Vagina (tissue), 2 donors: Measurements from ENCODE around the gene LYPLAL1. TPM values are rescaled to one million over a fixed set of nuclear protein-coding genes. Genes with fewer than 3 reads are reported as not detected.
A peak's percentile ranks its signal among the peaks of the same experiment; 100 is the strongest.
"Not testable (repeated sequence)": the region's sequence is repeated elsewhere in the genome, so short reads cannot be mapped to it uniquely, and the experiment has no call there.

Experiments
- DNase-seq, 2 donors: peaks; one replicate each; pipeline ENCODE4 v3.0.0-alpha.2; 2017; ENCODE audit errors: extremely low spot score in 2 of 2
- H3K27ac ChIP-seq: fragments of 200-600 bp; sonication (generic); one replicate; pipeline ENCODE4 v1.5.1; 2019
- H3K27me3 ChIP-seq: fragments of 200-600 bp; sonication (generic); one replicate; pipeline ENCODE4 v1.5.1; 2019
- H3K36me3 ChIP-seq, 2 donors: fragments of 200-600 bp; sonication (generic); one replicate each; pipeline ENCODE4 v1.5.1; 2017 to 2019
- H3K4me1 ChIP-seq: fragments of 200-600 bp; sonication (generic); one replicate; pipeline ENCODE4 v1.5.1; 2019
- H3K4me3 ChIP-seq, 2 donors: fragments of 200-600 bp; sonication (generic); 1 replicate in 1 of 2; 2 replicates in 1 of 2; pipeline ENCODE4 v1.5.1; 2016 to 2019
- H3K9me3 ChIP-seq: fragments of 200-600 bp; sonication (generic); one replicate; pipeline ENCODE4 v1.5.1; 2019
- POLR2A ChIP-seq, 2 donors: fragments of 450-650 bp; IDR thresholded peaks; one replicate each; pipeline ENCODE4 v1.6.1; 2017; ENCODE audit warnings: antibody characterized with exemption in 2 of 2, mild to moderate bottlenecking in 2 of 2, moderate library complexity in 2 of 2
- POLR2AphosphoS5 ChIP-seq, 2 donors: sonication (generic); formaldehyde crosslinking; IDR thresholded peaks; one replicate each; pipeline ENCODE4 v1.9.0; 2017; ENCODE audit warnings: antibody characterized with exemption in 2 of 2, mild to moderate bottlenecking in 2 of 2, low read depth in 1 of 2; ENCODE audit not compliant: insufficient read depth in 1 of 2
- intact Hi-C: fragments of 100-400 bp; cut with DNase I; formaldehyde crosslinking; loops from one replicate; pipeline ENCODE4 v1.15.1; 2023
- total RNA-seq: library from RNA; depleted of rRNA; stranded (reverse); fragments of >200 nt; gene quantifications from one replicate; pipeline ENCODE4 v1.2.3, GENCODE V29; 2016
- TF ChIP-seq, protein P1 (sequence below), 3 experiments: fragments of 450-650 bp in 2 of 3; fragments of 200-600 bp in 1 of 3; sonication (generic) in 1 of 3; IDR thresholded peaks; one replicate each; pipeline ENCODE4 v1.5.1; 2017 to 2019; ENCODE audit warnings: antibody characterized with exemption in 3 of 3, mild to moderate bottlenecking in 2 of 3, moderate library complexity in 2 of 3

LYPLAL1 gene
- total RNA-seq, 1 donor from 2014 or later, result 14.0 TPM

DNA sequence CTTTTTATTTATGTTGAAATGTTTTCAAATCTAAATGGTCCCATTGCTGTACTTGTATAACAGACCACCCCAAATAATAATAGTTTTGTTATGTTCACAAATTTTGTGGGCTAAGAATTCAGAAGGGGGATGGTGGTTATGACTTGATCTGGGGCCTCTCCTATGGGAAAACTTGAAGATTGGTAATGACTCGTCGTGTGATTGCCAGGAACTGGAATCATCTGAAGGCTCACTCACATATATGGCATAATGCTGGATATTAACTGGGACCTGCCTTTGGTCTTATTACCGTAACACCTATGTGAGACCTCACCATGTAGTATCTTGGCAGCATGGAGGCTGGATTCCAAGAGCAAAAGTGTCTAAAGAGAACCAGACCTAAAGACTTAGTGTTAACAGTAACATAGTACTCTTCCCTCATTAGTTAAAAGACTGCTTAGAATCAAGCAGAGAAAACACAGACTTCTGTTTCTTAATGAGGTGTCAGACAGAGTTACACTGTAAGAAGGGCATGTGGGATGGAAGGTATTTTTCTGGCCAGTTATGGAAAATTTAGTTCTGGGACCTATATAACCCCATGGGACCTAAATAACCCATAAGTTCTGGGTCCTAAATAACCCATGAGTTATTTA lies 11.9 kb downstream of the LYPLAL1 start:
- no peaks in the 10 kb centered on the region for H3K36me3 ChIP-seq
- no peak for DNase-seq
- H3K9me3 ChIP-seq, result no peaks in the 10 kb centered on the region
- no peak overlapping the region for H3K27ac ChIP-seq
- TF ChIP-seq, protein P1, sequence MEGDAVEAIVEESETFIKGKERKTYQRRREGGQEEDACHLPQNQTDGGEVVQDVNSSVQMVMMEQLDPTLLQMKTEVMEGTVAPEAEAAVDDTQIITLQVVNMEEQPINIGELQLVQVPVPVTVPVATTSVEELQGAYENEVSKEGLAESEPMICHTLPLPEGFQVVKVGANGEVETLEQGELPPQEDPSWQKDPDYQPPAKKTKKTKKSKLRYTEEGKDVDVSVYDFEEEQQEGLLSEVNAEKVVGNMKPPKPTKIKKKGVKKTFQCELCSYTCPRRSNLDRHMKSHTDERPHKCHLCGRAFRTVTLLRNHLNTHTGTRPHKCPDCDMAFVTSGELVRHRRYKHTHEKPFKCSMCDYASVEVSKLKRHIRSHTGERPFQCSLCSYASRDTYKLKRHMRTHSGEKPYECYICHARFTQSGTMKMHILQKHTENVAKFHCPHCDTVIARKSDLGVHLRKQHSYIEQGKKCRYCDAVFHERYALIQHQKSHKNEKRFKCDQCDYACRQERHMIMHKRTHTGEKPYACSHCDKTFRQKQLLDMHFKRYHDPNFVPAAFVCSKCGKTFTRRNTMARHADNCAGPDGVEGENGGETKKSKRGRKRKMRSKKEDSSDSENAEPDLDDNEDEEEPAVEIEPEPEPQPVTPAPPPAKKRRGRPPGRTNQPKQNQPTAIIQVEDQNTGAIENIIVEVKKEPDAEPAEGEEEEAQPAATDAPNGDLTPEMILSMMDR (IDR thresholded peaks at IDR 0.05), result no peak
- no peak for TF ChIP-seq POLR2AphosphoS5 (IDR thresholded peaks at IDR 0.05; ENCODE audit: insufficient read depth in 1 of 2, low read depth in 1 of 2)
- TF ChIP-seq POLR2A (IDR thresholded peaks at IDR 0.05), result no peak
- H3K27me3 ChIP-seq, result no peaks in the 10 kb centered on the region
- intact Hi-C loops, result no loop called here
- H3K4me1 ChIP-seq, result peaks cover 58% of the 10 kb centered on the region
- no peak overlapping the region for H3K4me3 ChIP-seq

DNA sequence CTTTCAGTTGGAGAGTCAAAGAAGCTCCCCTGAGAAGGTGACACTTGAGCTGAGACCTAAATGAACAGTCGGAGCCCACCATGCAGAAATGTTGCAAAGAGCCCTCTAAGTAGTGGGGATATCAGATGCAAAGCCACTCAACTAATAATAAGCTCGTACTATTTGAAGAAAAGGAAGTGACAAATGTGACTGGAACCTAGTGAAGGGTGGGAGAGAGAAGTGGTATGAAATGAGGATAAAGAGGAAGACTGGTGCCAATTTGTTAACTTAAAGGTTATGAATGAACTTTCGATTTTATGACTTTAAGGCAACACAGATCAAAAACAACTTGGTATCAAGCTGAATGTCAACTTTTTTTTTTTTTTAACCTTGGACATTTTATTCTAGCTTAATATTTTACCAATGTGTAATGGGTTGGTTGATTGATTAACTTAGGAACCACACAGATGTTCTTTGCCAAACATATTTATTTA lies 14.7 kb downstream of the LYPLAL1 start:
- Histone ChIP-seq H3K4me3 (no peak overlapping the region), H3K27ac (peak overlapping the region; percentile 53)

DNA sequence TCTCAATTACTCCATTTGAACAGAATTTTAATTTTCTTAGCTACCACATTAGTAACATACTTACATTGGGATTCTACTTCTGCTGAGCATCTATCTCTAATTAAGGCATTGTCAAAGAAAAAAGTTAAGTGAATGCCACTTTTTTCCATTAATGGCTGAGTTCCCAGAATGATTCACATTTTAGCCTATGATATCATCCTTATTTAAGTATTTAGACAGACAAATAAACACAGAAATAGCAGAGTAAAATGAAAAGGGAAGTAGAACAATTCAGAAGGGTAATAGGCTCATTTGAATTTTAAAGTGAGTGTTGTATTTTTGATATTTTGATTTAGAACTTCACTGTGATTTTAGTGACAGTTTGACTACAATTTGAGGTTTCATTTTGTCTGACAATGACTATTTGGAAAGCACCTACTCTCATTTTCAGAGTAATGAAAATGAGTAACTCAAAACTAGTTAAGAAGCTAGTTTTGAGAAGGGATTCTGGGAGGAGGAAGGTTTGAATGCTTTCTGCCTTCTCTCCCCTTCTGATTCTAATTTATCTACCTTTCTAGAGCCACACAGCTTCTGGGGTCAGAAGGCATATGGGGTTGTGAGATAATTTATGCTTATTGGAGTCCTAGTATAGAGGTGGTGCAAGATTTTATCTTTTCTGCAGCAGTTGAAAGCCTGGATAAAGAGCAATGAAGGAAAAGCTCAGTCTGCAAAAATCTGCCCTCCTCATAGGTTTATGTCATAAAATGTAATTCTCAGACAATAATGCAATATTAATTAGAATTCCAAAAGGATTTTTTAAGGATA lies 15.5 kb downstream of the LYPLAL1 start:
- no peaks in the 10 kb centered on the region for H3K27me3 ChIP-seq
- H3K4me3 ChIP-seq, result no peak overlapping the region
- DNase-seq, result no peak
- H3K27ac ChIP-seq, result peak overlapping the region; percentile 53
- H3K4me1 ChIP-seq, result peaks cover 35% of the 10 kb centered on the region
- no peaks in the 10 kb centered on the region for H3K36me3 ChIP-seq
- no peaks in the 10 kb centered on the region for H3K9me3 ChIP-seq
- TF ChIP-seq POLR2AphosphoS5 (IDR thresholded peaks at IDR 0.05; ENCODE audit: insufficient read depth in 1 of 2, low read depth in 1 of 2) (no peak), POLR2A (IDR thresholded peaks at IDR 0.05) (no peak)
- TF ChIP-seq, protein P1 (IDR thresholded peaks at IDR 0.05), result no peak
- intact Hi-C loops, result no loop called here

More for the DNA sequence above, 14.7 kb downstream of the LYPLAL1 start:
- H3K4me1 ChIP-seq, result peaks cover 40% of the 10 kb centered on the region
- DNase-seq, result no peak
- no peaks in the 10 kb centered on the region for H3K27me3 ChIP-seq
- no peaks in the 10 kb centered on the region for H3K36me3 ChIP-seq
- intact Hi-C loops, result no loop called here
- TF ChIP-seq POLR2A (IDR thresholded peaks at IDR 0.05) (no peak), POLR2AphosphoS5 (IDR thresholded peaks at IDR 0.05; ENCODE audit: insufficient read depth in 1 of 2, low read depth in 1 of 2) (no peak)
- TF ChIP-seq, protein P1 (IDR thresholded peaks at IDR 0.05), result no peak
- H3K9me3 ChIP-seq, result no peaks in the 10 kb centered on the region

DNA sequence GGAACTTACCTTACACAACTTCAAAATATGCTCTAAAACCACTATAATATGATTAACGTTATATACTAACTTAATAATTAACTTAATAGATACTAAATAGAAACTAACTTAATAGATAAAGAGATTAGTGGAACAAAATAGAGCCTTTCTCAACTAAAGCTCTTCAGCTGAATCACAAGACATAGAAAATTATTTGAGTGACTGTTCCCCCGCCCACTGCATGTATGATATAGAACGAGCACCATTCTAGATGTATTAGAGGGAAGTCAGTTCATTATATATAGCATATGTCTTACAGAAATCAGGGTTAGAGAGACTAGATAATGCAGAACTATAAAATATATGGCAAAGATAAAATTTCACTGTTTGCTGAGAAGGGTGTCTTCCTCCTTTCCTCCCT lies 16.3 kb downstream of the LYPLAL1 start:
- no peaks in the 10 kb centered on the region for H3K27me3 ChIP-seq
- DNase-seq, result no peak
- peaks cover 34% of the 10 kb centered on the region for H3K4me1 ChIP-seq
- no peak overlapping the region for H3K4me3 ChIP-seq
- no peak for TF ChIP-seq POLR2A (IDR thresholded peaks at IDR 0.05)
- TF ChIP-seq, protein P1 (IDR thresholded peaks at IDR 0.05), result no peak
- no peak for TF ChIP-seq POLR2AphosphoS5 (IDR thresholded peaks at IDR 0.05; ENCODE audit: insufficient read depth in 1 of 2, low read depth in 1 of 2)
- intact Hi-C loops, result no loop called here
- peak overlapping the region; percentile 53 for H3K27ac ChIP-seq
- H3K36me3 ChIP-seq, result no peaks in the 10 kb centered on the region
- H3K9me3 ChIP-seq, result no peaks in the 10 kb centered on the region

DNA sequence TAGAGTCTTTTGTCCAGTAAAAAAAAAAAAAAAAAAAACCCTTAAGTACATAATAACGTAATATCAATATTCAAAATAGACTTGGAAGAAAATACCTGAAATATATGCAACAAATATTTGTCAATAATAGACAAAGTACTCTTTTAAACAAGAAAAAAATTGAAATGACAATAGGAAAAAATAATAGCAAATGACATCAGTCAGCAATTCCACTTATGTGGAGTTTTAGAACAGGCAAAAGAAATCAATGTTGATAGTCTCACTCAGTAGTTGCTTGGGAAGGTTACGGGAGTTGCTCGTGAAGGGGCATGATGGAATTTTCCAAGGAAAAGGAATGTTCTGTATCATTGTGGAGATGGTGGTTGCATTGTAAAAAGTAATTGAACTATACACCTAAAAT lies 16.9 kb downstream of the LYPLAL1 start:
- Histone ChIP-seq H3K4me3 (no peak overlapping the region), H3K27ac (no peak overlapping the region), H3K4me1 (peaks cover 34% of the 10 kb centered on the region), H3K9me3 (no peaks in the 10 kb centered on the region), H3K36me3 (no peaks in the 10 kb centered on the region), H3K27me3 (no peaks in the 10 kb centered on the region)
- intact Hi-C loops, result no loop called here
- TF ChIP-seq POLR2AphosphoS5 (IDR thresholded peaks at IDR 0.05; ENCODE audit: insufficient read depth in 1 of 2, low read depth in 1 of 2) (no peak), POLR2A (IDR thresholded peaks at IDR 0.05) (no peak)
- TF ChIP-seq, protein P1 (IDR thresholded peaks at IDR 0.05), result no peak
- DNase-seq, result no peak

DNA sequence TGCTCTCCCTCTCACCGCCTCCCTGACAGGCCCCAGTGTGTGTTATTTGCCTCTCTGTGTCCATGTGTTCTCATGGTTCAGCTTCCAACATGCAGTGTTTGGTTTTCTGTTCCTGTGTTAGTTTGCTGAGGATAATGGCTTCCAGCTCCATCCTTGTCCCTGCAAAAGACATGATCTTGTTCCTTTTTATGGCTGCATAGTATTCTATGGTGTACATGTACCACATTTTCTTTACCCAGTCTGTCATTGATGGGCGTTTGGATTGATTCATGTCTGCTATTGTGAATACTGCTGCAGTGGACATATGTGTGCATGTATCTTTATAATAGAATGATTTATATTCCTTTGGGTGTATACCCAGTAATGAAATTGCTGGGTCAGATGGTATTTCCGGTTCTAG lies 22.2 kb downstream of the LYPLAL1 start:
- DNase-seq, H3K27ac ChIP-seq, intact Hi-C loops, H3K36me3 ChIP-seq, H3K4me1 ChIP-seq, H3K4me3 ChIP-seq, H3K27me3 ChIP-seq, H3K9me3 ChIP-seq: not testable (repeated sequence)
